22Rv1 (cell line): ENCODE measurements around the gene OGA.

Experiments
- H3K27ac ChIP-seq: fragments of 450-650 bp; 2 replicates; pipeline ENCODE4 v1.5.1; 2017
- ZFX ChIP-seq: fragments of 450-650 bp; IDR thresholded peaks from 2 replicates; pipeline ENCODE4 v1.6.1; 2017; ENCODE audit warnings: antibody characterized with exemption, borderline replicate concordance
- TF ChIP-seq, protein P1 (sequence below): fragments of 450-650 bp; IDR thresholded peaks from 2 replicates; pipeline ENCODE4 v1.5.1; 2017; ENCODE audit warnings: mild to moderate bottlenecking

The OGA gene

DNA sequence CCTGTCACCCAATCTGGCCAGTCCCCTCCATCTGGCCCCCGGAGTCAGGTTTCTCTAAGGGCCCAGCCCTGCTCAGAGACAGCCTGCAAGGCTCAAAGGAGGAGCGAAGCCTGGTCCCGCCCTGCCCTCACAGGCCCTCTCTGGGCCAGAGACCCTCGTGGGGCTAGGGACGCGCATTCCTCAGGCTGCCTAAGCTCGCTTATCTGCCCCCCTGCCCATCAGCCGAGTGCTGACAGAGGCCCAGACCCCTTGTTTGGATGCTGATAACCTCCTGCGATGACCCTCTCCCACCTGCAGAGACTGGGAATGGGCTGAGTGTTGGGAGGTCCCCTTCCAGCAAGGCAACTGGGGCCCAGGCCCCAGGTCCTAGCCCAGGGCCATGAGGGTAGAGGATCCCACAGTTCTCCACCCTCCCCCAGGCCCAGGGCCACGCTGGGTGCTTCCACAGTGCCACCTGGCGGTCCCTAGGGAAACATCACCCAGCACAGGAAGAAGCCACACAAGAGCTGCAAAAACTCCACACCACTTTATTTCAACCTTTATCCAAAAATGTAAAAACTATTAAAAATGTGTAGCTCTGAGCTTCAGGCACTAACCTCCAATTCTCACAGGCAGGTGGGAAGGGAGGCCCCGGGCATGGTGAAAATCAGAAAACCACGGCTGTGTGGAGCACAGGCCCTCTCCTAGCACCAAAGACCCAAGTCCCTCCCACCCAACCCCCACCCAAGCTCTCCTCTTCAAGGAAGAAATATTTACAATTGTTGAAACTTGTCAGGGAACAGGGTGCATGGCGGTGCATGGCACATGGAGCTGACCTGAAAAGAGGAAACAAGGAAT, 37.2 kb downstream of the OGA start:
- TF ChIP-seq ZFX: no peak
- TF ChIP-seq, protein P1, sequence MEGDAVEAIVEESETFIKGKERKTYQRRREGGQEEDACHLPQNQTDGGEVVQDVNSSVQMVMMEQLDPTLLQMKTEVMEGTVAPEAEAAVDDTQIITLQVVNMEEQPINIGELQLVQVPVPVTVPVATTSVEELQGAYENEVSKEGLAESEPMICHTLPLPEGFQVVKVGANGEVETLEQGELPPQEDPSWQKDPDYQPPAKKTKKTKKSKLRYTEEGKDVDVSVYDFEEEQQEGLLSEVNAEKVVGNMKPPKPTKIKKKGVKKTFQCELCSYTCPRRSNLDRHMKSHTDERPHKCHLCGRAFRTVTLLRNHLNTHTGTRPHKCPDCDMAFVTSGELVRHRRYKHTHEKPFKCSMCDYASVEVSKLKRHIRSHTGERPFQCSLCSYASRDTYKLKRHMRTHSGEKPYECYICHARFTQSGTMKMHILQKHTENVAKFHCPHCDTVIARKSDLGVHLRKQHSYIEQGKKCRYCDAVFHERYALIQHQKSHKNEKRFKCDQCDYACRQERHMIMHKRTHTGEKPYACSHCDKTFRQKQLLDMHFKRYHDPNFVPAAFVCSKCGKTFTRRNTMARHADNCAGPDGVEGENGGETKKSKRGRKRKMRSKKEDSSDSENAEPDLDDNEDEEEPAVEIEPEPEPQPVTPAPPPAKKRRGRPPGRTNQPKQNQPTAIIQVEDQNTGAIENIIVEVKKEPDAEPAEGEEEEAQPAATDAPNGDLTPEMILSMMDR: peak; percentile 97
- peak overlapping the region; percentile 70 for H3K27ac ChIP-seq

DNA sequence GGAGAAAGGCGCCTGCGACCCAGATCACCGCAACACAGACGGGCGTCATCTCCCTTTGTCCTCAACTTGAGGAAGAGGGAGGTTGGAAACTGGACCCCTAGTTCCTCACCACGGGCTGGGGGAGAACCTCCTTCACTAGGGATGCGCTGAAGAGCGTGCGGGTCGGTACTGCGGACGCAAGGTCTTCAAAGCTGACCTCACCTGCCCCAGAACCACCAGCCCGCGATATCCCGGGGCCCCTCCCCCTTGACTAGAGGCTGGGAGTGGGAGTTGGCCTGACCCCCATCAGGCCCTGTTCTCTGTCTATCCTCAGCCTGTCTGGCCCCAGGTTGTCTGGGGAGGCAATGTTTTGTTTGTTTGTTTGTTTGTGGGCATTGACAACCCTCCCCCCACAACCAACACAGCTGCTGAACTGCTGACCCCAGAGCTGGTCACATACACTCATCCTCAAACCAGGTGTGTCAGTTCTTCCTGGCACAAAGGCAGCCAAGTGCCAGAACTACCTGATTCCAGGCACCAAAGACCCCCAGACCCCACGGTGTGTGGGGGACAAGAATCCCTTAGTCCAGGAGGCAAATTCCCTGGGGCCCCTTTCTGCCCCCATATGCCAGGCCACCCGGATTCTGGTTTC, 37.9 kb downstream of the OGA start:
- no peak for TF ChIP-seq ZFX
- TF ChIP-seq, protein P1: peak; percentile 3
- H3K27ac ChIP-seq: peak overlapping the region; percentile 70

DNA sequence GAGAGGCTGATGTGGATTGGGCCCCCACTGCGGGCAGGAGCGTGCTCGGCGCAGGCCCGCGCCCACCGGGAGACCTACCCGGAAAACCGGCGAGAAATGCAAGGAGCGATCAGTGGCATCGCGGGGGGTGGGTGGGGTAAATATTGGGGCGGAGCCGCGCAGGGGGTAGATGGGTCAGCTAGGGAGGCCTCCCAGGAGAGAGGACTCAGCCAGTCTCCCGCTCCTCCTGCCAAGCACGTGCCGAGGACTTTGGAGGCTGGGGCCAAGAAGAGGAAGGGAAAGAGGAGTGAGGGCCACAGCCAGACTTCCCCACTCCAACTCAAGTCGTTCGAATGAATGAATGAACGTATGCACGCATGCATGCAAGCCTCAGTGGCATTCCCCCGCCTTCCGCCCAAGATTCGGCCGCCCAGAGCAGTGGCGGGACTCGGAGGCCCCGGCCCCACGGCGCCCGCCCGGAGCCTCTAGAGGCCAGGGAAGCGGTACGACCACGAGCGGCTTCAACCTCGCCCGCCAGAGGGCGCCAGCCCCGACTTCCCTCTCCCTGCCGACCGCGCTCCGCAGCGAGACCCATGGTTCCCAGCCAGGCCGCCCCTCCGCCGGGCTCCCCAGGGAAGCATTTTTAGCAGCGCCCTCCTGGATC, 38.6 kb downstream of the OGA start:
- no peak for TF ChIP-seq ZFX
- TF ChIP-seq, protein P1: peak; percentile 94
- H3K27ac ChIP-seq: no peak overlapping the region

DNA sequence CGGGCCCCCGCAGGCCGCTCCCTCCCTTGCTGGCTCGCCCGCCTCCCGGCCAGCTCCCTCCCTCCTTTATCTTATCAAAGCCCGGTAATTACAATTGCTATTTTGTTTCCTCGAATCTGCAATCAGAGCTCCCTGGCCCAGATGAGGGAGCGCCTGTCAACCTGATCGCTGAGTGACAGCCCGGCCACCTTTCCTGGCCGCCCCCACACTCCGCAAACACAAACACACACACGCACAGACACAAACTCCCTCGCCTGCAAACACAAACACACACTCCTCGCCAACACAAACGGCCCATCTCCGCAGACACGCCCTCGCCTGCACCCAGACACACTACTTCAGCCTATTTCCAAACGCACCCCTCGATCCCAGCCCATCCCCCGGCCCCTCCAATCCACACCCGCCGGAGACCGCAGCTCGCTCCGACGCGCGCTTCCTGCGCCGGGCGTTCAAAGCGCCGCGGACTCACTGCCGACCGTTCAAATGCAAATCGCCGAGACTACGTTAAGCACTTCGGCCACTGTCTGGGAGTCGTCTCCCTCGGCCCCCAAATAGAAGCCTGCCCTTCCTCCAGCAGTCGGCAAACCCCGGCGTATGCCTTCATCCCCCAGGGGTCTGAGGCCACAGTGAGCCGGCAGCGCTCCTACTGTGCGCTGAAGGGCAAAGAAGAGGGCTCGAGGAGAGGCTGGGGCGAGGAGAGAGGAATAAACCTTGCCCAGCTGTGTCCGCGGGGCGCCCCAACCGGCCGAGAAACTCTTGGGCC, 39.3 kb downstream of the OGA start:
- H3K27ac ChIP-seq: no peak overlapping the region
- no peak for TF ChIP-seq ZFX
- TF ChIP-seq, protein P1: no peak

DNA sequence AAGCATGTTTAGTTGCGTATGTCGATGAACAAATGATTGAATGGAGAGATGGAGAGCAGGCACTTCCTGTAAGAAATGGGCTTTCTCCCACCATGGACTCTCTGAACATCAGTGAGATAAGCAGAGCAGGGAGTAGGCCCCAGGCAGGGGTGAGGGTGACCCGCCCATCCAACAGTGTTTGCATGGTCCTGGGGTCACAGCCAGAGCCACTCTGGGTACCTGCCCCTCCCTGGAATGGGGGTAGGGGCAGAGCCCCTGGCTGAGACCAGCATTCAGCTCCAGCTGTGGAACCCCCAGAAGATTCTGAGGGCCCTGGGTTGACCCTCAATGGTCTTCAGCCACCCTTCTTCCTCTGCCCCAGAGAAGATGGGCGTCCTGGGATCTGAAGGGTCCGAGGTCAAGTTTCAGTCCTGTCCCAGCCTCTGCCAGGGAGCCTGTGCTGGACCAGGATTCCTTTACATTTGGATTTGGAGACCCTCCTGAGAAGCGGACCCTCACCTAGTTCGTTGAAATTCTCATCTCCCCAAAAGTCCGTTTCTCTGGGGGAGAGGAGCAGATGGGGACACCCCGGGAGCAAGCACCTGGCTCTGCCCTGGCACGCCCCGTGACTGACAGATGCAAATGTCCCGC, 40.0 kb downstream of the OGA start:
- H3K27ac ChIP-seq: no peak overlapping the region
- no peak for TF ChIP-seq ZFX
- TF ChIP-seq, protein P1: no peak

DNA sequence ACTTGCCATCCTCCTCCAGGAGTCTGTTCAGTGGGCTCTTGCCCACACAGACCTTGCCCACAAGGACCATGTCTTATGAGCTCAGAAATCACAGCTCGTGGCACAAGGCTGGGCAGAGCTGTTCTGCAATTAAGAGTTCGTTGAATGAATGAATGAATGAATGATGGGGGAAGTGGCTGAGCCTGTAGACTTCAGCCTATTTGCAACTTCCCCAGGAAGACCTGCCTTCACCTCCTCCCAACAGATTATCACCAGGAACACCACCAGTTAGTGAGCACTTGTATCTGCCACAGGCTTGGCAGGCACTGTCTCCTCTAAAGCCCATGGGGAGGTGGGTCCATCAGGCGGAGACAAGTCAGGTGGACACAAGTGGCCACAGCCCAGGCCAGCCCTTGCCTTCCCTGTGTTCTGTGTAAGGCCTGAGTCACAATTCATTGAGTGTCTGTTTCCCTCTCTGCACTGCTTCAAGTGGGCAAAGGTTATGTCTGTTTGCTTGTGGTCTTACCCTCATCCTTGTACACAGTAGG, 40.6 kb downstream of the OGA start:
- no peak for TF ChIP-seq ZFX
- TF ChIP-seq, protein P1: no peak
- no peak overlapping the region for H3K27ac ChIP-seq
